Prostate gland (tissue), 2 donors: ENCODE data around the gene MCTS1. TPM values are rescaled to one million over a fixed set of nuclear protein-coding genes. Genes with fewer than 3 reads are reported as not detected.
A peak's percentile ranks its signal among the peaks of the same experiment; 100 is the strongest.

Experiments used
- DNase-seq: peaks from one replicate; pipeline ENCODE4 v3.0.0-alpha.2; 2019; ENCODE audit warnings: low spot score
- H3K27ac ChIP-seq, 2 donors: fragments of 200-600 bp; sonication (generic); 2 replicates each; pipeline ENCODE4 v1.5.1; 2017 to 2019
- H3K27me3 ChIP-seq: fragments of 200-600 bp; sonication (generic); replicated peaks from 2 replicates; pipeline ENCODE4 v1.5.1; 2019; ENCODE audit not compliant: insufficient read depth
- H3K36me3 ChIP-seq, 2 donors: fragments of 200-600 bp; sonication (generic); 1 replicate in 1 of 2; 2 replicates in 1 of 2; pipeline versions ENCODE4 v1.5.1 to v1.8.1; 2017 to 2019
- H3K4me1 ChIP-seq: fragments of 200-600 bp; sonication (generic); replicated peaks from 2 replicates; pipeline ENCODE4 v1.5.1; 2019
- H3K4me3 ChIP-seq, 2 donors: fragments of 200-600 bp; sonication (generic); 2 replicates each; pipeline ENCODE4 v1.5.1; 2017 to 2019
- H3K9me3 ChIP-seq: fragments of 200-600 bp; sonication (generic); 2 replicates; pipeline ENCODE4 v1.5.1; 2017
- CTCF ChIP-seq, 4 experiments: fragments of 200-600 bp in 2 of 4; fragments of 450-650 bp in 2 of 4; sonication (generic) in 2 of 4; IDR thresholded peaks; 1 replicate in 3 of 4; 2 replicates in 1 of 4; pipeline ENCODE4 v1.5.1; 2016 to 2019; ENCODE audit warnings: antibody characterized with exemption in 4 of 4, mild to moderate bottlenecking in 2 of 4, moderate library complexity in 2 of 4
- POLR2A ChIP-seq: fragments of 450-650 bp; IDR thresholded peaks from one replicate; pipeline ENCODE4 v1.6.1; 2016; ENCODE audit warnings: antibody characterized with exemption, mild to moderate bottlenecking
- POLR2AphosphoS5 ChIP-seq: sonication (generic); formaldehyde crosslinking; IDR thresholded peaks from one replicate; pipeline ENCODE4 v1.6.1; 2017; ENCODE audit warnings: antibody characterized with exemption
- WGBS: methylation state at CpG from one replicate; pipeline ENCODE4 v1.1.5; 2018; 5-methylcytosine and 5-hydroxymethylcytosine counted together
- intact Hi-C: fragments of 100-400 bp; cut with DNase I; formaldehyde crosslinking; loops from one replicate; pipeline ENCODE4 v1.14.2; 2022
- total RNA-seq, 2 donors: library from RNA; depleted of rRNA; stranded (reverse); fragments of >200 nt; gene quantifications; one replicate each; pipeline ENCODE4 v1.1.0, GENCODE V29; 2016

Gene MCTS1
- total RNA-seq, 2 donors from 2014 or later: 17.5 to 23.6 TPM

DNA sequence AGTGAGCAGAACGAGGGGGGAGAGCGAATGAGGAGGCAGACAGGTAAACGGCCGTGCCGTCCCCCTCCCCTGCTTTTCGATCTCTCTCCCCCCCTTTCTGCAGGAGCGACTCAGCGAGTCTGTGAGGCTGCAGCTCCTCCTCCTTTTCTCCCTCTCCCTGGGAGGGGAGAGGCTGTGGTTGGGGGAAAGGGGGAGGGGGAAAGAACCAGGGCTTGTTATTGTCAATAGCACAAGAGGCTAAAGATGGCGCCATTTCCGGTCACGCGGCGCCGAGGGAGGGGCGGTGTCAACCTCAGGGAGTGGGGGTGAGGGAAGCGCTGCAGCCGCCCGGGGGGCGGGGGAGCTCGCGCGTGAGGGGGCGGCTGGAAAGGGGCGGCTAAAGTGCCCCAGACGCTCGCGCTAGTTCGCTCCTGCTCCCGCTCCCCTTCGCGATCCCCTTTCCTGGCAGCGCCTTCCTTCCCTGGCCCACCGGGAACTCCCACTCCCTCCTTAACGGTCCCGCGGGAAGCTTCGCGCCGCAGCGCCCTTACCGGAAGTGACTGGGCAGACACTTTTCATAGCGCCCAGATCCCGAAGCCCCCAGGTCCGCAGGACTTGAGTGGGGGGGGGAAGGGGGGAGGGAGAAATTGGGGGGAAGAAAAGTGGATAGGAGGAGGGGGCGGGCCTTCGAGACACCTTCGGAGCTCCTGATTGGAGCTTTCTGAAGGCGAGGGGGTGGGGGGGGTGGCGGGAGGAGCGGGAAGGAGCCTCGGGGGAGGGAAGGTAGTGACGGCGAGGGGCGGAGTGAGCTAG, 42.9 kb upstream of the MCTS1 start, which contains the start of gene CUL4B:
CUL4B (minus strand) TSS at position 121 of the 792 bp plus-strand sequence. CDS start 324 bp downstream, outside the sequence.
- Histone ChIP-seq H3K4me1 (no peaks in the 10 kb centered on the region), H3K36me3 (no peaks in the 10 kb centered on the region), H3K9me3 (no peaks in the 10 kb centered on the region), H3K27ac (peak within 1 kb of the TSS; percentile 97 to 98), H3K4me3 (peak within 1 kb of the TSS; percentile 56 to 59), H3K27me3 (no peaks in the 10 kb centered on the region)
- intact Hi-C loops: loop anchor here (1.0 kb wide), 1 partner anchor 43 kb away; the partner anchor contains the start of gene MCTS1
- TF ChIP-seq POLR2AphosphoS5: peak; percentile 81
- peak; percentile 49 for TF ChIP-seq POLR2A
- TF ChIP-seq CTCF (IDR thresholded peaks at IDR 0.05): no peak
- 1% methylated on average over 39 of the region's 54 CpGs for WGBS
- DNase-seq: peak; percentile 89

DNA sequence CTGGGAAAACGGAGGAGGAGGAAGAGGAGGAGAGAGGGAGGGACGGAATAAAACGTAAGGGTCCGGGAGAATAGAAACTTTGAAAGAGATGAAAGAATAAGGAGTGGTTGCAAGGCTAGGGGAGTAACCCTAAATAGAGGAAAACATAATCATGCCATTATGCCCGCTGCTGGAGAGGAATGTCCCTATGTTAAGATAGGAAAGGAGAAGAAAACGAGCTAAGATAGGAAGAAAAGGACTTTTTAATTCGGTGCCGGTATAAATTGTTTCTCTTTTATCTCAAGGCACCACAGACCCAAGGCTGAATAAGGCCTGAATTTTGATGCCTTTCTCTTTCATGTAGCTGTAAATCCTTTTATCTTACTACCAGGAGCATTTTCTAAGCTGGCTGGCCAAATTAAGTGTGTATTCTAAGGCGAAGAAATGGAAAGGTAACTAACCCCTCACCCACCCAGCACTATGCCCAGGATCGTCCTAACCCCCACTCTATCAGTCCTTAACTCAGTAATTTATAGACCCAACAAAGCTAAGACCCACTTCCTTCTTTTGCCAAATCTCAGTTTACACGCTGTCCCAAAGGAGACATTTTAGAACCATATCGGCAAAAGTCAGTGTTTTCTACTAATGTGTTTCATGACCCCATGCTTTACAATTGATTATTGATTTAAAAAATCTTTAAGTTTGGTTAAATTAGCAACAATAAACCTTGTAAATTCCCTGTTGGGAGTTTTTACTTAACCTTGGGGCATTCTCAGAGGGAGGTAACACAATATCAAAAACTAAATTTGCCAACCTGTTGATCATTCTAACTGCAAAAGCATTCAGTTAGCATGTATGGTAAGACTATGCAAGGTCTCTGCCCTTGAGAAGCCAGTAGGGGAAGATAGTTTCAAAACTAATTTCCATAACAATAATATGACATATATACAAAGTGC, 42.0 kb upstream of the MCTS1 start:
- Histone ChIP-seq H3K9me3 (no peaks in the 10 kb centered on the region), H3K4me1 (no peaks in the 10 kb centered on the region), H3K27ac (peak overlapping the region; percentile 97 to 98), H3K36me3 (no peaks in the 10 kb centered on the region), H3K4me3 (peak overlapping the region; percentile 56 to 59), H3K27me3 (no peaks in the 10 kb centered on the region)
- DNase-seq: no peak
- intact Hi-C loops: loop anchor here (1.0 kb wide), 1 partner anchor 42 kb away; the partner anchor contains the start of gene MCTS1
- TF ChIP-seq POLR2A (peak; percentile 56), POLR2AphosphoS5 (peak; percentile 61), CTCF (IDR thresholded peaks at IDR 0.05) (no peak)
- 2% methylated on average over 12 of the region's 12 CpGs for WGBS

DNA sequence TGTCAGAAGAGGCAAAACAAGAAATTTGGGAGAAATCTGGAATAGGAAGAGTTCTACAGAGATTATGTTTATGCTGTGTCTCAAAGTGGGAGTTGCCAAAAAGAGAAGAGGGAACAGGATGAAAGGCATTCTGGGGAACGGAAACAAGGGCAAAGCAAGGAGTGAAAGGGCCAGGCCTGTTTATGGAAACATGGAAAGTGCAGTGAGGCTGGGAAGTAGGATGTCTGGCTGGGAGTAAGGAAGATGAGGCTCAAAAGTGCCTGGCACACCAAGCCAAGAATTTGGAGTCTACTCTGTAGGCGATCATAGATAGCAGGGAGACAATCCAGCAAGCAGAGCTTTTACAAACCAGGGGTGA, 41.4 kb upstream of the MCTS1 start:
- TF ChIP-seq POLR2AphosphoS5: no peak
- TF ChIP-seq CTCF (IDR thresholded peaks at IDR 0.05): no peak
- no peak for TF ChIP-seq POLR2A
- no peak overlapping the region for H3K4me3 ChIP-seq
- intact Hi-C loops: no loop called here

DNA sequence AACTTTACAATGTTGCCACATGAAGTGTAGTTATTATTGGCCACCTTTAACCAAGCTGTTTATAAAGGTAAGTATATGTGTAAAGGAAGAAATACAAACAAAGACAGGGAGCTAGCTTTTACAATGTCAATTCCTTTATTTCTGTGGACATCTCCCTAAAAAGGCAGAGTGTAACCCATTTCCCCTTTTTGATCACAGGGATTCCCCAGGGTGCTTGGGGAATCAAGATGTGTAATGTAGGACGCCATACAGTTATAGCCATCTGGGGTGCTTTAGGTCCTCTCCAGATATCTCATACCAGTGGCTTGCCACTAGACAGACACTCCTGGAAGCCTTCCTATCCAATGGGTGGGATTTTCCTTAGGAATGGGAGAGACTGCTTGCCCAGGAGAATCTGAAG, 39.0 kb upstream of the MCTS1 start:
- WGBS: 86% methylated on average over 1 of the region's 1 CpG
- TF ChIP-seq POLR2AphosphoS5 (no peak), CTCF (IDR thresholded peaks at IDR 0.05) (no peak), POLR2A (no peak)

More for the DNA sequence above, 41.4 kb upstream of the MCTS1 start:
- no peaks in the 10 kb centered on the region for H3K4me1 ChIP-seq
- WGBS: 72% methylated on average over 2 of the region's 2 CpGs
- no peaks in the 10 kb centered on the region for H3K36me3 ChIP-seq
- DNase-seq: no peak
- H3K9me3 ChIP-seq: no peaks in the 10 kb centered on the region
- H3K27ac ChIP-seq: no peak overlapping the region
- no peaks in the 10 kb centered on the region for H3K27me3 ChIP-seq

More for the DNA sequence above, 39.0 kb upstream of the MCTS1 start:
- intact Hi-C loops: no loop called here
- Histone ChIP-seq H3K36me3 (no peaks in the 10 kb centered on the region), H3K4me3 (no peak overlapping the region), H3K9me3 (no peaks in the 10 kb centered on the region), H3K27me3 (no peaks in the 10 kb centered on the region), H3K27ac (no peak overlapping the region), H3K4me1 (no peaks in the 10 kb centered on the region)
- no peak for DNase-seq
